ENCODE measurements around the gene NFATC1.
A peak's percentile ranks its signal among the peaks of the same experiment; 100 is the strongest.

Gene NFATC1

DNA sequence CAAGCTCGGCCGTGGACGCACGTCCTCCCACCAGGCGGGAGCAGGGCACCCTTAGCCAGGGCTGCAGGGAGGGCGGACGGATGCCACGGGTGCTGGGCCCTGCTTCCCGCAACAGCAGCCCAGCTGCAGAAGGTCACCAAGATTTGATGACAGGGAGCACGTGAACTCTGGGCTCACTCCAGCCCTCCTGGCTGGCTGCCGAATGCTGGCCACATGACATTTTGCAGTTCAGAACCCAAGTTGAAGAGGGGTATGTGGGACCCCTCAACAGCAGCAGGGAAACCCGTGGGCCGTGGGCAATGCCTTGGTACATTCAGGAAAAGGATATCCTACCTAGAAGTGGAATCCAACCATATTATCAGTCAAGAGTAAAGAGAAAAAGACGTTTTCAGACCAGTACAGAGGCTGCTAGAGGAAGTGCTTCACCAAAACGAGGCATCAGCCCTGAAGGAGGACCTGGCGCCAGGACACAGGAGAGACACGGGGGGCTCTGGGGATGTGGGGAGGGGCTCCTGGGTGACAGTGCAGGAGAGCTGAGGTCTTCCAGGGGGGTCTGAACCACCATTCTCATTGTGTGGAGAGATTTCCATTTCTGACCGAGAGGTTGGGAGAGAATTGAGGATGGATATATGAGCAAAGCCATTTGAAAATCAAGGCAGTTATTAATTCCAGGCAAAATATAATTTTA is 176.5 kb downstream of the NFATC1 start:
- H3K4me3 ChIP-seq (ENCODE audit: low read depth, low read length), result no peak overlapping the region
- DNase-seq (ENCODE audit: low read depth), result no peak

DNA sequence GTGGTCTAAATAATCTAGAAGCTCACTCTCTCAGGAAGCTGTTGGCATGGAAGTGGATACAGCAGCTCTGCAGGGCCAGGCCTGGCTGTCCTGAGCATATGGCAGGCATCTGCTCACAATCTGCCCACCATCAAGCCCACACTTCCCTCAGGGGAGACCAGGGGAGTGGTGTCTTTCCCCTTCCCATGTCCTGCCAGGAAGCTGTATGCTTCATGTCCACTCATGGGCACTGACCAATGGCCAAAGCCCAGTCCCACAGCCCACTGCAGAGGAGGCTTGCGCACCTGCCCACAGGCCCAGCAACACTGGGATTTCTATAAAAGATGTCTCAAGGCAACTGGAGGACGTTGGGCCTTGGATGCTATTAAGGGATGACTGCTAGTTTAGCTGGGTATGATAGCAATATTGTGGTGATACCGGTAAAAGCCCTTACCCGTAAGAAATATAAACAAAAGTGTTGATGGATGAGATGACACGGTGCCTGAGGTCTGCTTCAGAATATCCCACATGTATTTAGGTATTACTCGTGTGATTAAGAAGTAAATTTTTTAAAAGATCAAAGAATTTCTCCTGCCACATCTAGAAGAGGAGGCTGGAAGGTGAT is 177.2 kb downstream of the NFATC1 start:
- DNase-seq (ENCODE audit: low read depth), result no peak
- no peak overlapping the region for H3K4me3 ChIP-seq (ENCODE audit: low read depth, low read length)

DNA sequence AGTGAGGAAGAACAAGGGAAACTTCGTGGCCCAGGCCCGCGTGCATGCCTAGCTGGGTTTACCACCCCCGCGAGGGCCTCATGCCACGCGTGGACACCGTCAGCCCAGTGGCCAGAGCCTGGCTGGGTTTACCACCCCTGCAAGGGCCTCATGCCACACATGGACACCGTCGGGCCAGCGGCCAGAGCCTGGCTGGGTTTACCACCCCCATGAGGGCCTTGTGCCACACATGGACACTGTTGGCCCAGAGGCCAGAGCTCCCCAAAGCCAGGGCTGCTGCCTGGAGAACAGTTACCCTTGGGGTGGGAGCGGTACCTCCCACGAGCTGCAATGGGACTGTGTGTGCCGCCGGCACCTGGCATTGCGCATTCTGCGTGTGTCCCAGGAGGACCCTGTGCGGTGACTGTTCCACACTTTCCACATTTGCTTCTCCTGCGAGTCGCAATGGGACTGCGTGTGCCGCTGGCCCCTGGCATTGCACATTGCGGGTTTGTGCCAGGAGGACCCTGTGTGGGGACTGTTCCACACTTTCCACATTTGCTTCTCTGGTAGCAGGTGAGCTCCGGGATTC is 178.3 kb downstream of the NFATC1 start:
- DNase-seq (ENCODE audit: low read depth), result no peak
- H3K4me3 ChIP-seq (ENCODE audit: low read depth, low read length), result no peak overlapping the region

DNA sequence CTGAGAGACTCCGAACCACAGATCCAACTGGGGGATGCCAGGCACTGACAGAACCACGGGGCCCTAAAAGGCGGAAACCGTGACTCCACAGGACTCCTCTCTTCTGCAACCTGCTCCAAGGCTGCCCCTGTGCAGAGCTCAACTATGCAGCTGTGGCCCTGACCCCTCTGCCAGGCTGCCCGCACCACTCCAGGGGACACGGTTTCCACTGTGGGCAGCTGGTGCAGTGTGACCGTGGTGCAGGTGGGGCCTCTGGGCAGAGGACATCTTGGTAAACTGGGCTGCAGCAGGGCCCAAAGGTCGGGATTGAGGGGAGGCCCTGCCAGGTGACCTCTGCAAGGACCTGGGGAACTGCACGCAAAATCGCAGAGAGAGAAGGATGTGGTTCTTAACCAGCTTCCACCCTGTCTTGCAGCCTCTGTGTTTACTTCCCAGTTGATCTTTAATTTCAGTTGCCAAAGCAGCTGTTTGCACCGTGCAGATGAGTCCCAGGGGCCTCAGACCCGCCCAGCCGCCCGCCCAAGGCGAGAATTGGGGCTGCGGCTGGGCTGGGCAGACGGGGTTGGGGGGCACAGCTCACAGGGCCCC is 179.3 kb downstream of the NFATC1 start:
- no peak overlapping the region for H3K4me3 ChIP-seq (ENCODE audit: low read depth, low read length)
- DNase-seq (ENCODE audit: low read depth), result no peak

DNA sequence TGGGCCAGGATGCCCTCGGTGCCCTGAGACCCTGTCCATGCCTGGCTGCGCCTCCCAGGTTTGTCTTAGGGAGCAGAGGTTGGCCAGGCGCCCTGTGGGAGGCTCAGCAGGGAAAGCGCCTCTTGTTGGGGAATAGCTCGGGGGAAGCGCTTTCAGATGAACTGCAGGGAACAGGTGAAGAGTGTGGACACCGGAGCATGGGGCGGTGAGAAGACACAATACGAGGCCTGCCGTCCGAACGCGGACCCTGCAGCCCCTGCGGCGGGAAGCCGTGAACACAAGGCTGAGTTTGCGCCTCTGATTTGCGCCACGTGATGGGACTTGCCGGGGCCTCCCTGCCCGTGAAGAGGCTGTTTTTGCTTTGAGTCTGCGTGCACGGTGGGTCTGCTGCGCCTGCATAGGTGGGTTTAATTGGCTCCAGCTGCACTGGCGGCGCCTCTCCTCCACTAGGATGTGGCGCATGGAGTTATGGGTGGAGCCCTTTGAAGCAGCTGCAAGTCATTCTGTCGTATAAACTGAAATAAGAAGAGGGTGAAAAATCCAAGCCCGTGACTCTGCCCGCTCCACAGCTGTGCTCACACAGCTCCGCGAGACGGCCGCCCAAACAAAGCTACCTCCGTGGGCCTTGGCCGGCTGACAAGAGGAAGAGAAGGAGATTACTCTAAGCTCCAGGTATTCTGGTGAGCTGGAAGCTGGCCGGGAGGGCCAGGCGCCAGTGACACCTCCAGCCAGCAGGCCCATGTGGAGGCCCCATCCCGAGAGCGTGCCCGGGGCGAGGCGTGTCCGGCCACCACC is 180.4 kb downstream of the NFATC1 start:
- H3K4me3 ChIP-seq (ENCODE audit: low read depth, low read length), result no peak overlapping the region
- DNase-seq (ENCODE audit: low read depth), result peak; percentile 27

DNA sequence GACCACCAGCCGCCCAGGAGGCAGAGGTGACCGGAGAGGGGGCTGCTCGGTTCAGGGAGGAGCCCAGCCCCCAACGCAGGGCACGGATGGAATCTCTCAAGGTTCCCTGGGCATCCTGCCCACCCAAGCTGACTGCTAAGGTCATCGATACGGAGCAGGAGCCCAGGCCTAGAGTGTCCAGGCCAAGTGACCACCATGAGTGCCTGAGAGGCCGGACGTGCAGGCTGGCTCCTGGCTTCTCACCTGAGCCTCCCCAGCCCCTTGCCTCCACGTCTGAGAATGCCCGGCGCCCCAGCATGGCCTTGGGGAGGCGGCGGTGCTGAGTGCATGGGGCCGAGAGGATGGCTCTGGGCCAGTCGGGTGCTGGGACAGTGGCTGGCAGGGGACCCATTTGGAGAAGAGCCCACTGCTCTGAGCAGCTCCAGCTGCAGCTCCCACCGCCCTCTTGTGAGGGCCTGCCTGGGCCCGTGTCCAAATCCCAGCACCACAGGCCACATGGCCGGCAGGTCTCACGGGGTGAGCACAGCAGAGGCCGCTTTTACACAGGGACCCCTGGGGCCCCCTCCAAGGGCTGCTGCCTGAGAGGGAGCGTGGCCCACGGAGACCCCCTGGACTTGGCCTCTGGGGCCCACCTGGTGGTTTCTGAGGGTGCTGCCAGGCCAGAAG is 181.1 kb downstream of the NFATC1 start:
- no peak for DNase-seq (ENCODE audit: low read depth)
- H3K4me3 ChIP-seq (ENCODE audit: low read depth, low read length), result no peak overlapping the region

DNA sequence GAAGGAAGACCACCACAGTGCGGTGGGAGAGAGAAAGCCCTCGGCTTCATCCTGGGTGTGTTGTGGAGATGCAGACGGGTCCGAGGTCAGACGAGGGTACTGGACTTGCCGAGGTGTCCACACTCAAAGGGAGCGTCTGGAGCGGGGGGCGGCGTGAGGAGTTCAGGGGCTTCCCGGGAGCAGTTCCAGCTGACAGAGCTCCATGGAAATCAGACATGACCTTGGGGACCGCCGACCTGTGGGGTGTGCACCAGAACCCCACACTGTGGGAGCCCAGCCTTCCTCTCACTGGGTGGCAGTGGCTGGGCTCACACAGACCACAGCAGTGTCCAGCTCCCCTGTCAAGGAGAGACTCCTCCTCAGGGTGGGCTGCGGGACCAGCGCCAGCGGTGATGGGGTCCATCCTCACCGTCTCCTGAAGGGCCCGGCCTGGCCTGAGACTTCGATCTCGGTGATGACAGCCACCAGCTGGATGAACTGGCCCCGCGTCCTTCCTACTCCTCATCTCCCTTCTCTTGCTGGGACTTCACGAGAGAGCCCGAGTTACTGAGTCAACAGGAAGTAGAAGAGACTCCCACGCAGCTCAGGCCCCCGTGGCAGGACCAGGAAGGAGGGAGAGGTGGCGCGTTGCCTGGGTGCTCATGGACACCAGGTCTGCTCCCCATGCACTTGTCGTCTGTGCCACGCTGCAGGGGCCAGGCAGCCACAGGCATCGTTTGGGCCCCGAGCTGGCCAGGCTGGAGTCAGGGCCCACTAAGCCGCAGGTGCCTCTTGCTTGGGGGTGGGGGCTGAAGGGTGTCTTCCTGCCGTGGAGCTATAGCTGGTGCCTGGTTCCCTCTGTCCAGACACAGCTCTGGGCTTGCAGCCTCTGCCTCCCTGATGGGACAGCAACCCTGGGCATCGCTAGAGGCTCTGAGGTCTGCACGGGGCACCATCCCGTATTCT is 182.0 kb downstream of the NFATC1 start:
- DNase-seq (ENCODE audit: low read depth), result no peak
- no peak overlapping the region for H3K4me3 ChIP-seq (ENCODE audit: low read depth, low read length)

DNA sequence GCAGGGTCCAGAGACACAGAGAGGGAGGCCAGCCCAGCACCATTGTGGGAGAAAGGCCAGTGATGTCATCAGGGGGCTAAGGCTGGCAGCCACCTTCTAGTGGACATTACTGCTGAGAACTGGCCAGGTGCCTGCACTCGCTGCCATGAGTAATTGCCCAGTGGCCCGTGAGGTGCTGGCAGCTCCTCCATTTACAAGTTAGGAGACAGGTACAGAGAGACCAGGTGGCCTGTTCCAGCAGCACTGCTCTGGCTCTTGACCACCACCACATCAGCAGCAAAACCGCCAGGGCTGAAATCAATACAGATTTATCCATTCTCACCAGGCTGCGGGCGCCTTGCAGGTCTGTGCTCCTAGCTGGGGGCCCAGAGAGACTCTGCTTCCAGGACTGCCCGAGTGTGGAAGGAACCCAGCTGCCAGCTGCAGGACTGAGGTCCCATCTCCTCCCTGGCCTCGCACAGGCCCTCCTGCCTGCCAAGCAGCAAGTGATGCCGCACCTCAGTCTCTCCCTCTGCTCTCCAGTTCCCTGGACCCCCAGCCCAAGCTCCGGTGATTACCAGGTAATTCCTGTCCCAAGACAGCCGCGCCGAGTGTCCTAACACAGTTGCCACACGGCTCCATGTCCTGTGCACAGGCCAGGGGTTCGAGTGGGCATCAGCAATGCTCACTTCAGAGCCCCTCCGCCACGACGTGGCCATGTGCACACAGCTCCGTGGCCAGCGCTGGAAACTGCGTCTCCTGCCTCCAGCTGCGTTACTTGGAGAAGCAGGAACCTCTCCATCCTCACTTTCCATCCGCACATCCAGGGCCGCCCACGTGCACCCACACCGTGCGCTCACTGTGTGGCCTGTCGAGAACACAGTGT is 182.9 kb downstream of the NFATC1 start:
- DNase-seq (ENCODE audit: low read depth), result no peak
- H3K4me3 ChIP-seq (ENCODE audit: low read depth, low read length), result no peak overlapping the region

All from skeletal muscle cell (primary cell).